Panc1 (cell line): ENCODE data around the gene NPHP1. TPM values are rescaled to one million over a fixed set of nuclear protein-coding genes. Genes with fewer than 3 reads are reported as not detected.

ENCODE experiments used
- ATAC-seq: fragments of 200-7000 bp; cut with Tn5 transposase; 2 replicates; pipeline ENCODE4 v1.9.1; 2020; ENCODE audit warnings: mild to moderate bottlenecking, moderate library complexity
- BruUV-seq: library from RNA; stranded (reverse); fragments of 400-500 nt; replicated peaks from 2 replicates; lab custom pipeline; 2021; lab: Mats Ljungman, UMichigan
- CTCF ChIA-PET: fragments of 300-600 bp; sonication (Branson Sonifier 250); formaldehyde crosslinking; loops from one replicate; lab custom pipeline; 2022; ENCODE audit warnings: antibody characterized with exemption; lab: Charles Lee
- POLR2A ChIA-PET: fragments of 300-600 bp; sonication (Branson Sonifier 250); formaldehyde crosslinking; loops from one replicate; lab custom pipeline; 2022; ENCODE audit warnings: antibody characterized with exemption; lab: Charles Lee
- DNase-seq: peaks from one replicate; pipeline ENCODE4 v3.0.0-alpha.2; 2010; ENCODE audit warnings: low read depth, low spot score
- H3K27ac ChIP-seq: 2 replicates; pipeline ENCODE4 v1.5.1; 2011; ENCODE audit warnings: mild to moderate bottlenecking, low read length, inconsistent platforms
- H3K27me3 ChIP-seq: fragments of 200-500 bp; sonication (Bioruptor generic); 2 replicates; pipeline ENCODE4 v1.6.0; 2014; ENCODE audit warnings: low read length, inconsistent platforms; ENCODE audit not compliant: control insufficient read depth, insufficient read depth
- H3K36me3 ChIP-seq: fragments of 200-500 bp; sonication (Bioruptor generic); 2 replicates; pipeline ENCODE4 v1.5.1; 2014; ENCODE audit warnings: inconsistent platforms, mild to moderate bottlenecking, low read length, moderate library complexity; ENCODE audit not compliant: control insufficient read depth, insufficient read depth
- H3K4me1 ChIP-seq: 2 replicates; pipeline ENCODE4 v1.5.1; 2011; ENCODE audit warnings: inconsistent platforms, mild to moderate bottlenecking, low read length, moderate library complexity; ENCODE audit not compliant: control insufficient read depth, insufficient read depth
- H3K4me3 ChIP-seq, 2 experiments: 2 replicates each; pipeline ENCODE4 v1.5.1; 2011 to 2012; ENCODE audit warnings: low read depth in 2 of 2, low read length in 2 of 2, mild to moderate bottlenecking in 2 of 2, inconsistent platforms in 1 of 2, moderate library complexity in 1 of 2
- H3K9me3 ChIP-seq: fragments of 200-500 bp; sonication (Bioruptor generic); 2 replicates; pipeline ENCODE4 v1.5.1; 2014; ENCODE audit warnings: low read depth, mild to moderate bottlenecking, inconsistent platforms, low read length, moderate library complexity; ENCODE audit not compliant: control insufficient read depth, insufficient read depth
- CTCF ChIP-seq: fragments of 450-650 bp; IDR thresholded peaks from 2 replicates; pipeline ENCODE4 v1.5.1; 2017; ENCODE audit warnings: mild to moderate bottlenecking
- POLR2AphosphoS5 ChIP-seq: IDR thresholded peaks from 2 replicates; pipeline ENCODE4 v1.6.1; 2012; ENCODE audit warnings: mild to moderate bottlenecking, low read depth, low read length, moderate library complexity
- REST ChIP-seq, 2 experiments: IDR thresholded peaks; 2 replicates each; pipeline ENCODE4 v1.6.1; 2011 to 2012; ENCODE audit warnings: low read depth in 2 of 2, control low read depth in 1 of 2, low read length in 1 of 2, mild to moderate bottlenecking in 1 of 2, moderate library complexity in 1 of 2; ENCODE audit not compliant: insufficient read depth in 1 of 2
- SIN3A ChIP-seq: IDR thresholded peaks from 2 replicates; pipeline ENCODE4 v1.6.1; 2012; ENCODE audit warnings: low read depth, mild to moderate bottlenecking, low read length, moderate library complexity, borderline replicate concordance; ENCODE audit not compliant: insufficient read depth
- TCF7L2 ChIP-seq: IDR thresholded peaks from 2 replicates; pipeline ENCODE4 v1.6.1; 2011; ENCODE audit warnings: mild to moderate bottlenecking, low read depth, low read length, inconsistent platforms
- in situ Hi-C: cut with HindIII; loops from 2 replicates; pipeline ENCODE4 v1.10.0; 2016; ENCODE audit warnings: low sequenced_read_pairs, low pct_unique_long_range_greater_than_20kb
- intact Hi-C: fragments of 100-400 bp; cut with micrococcal nuclease; formaldehyde crosslinking; loops from one replicate; pipeline ENCODE4 v1.10.0; 2022; ENCODE audit not compliant: unreplicated experiment
- total RNA-seq: library from RNA; stranded (reverse); gene quantifications from one replicate; pipeline ENCODE4 v1.2.1, GENCODE V29; 2021; ENCODE audit not compliant: unreplicated experiment

The NPHP1 gene
- total RNA-seq, 1 experiment from 2014 or later = 7.2 TPM

GRCh38 chr2:110107092-110108079 lies 97.4 kb downstream of the NPHP1 start:
- POLR2A ChIA-PET = interaction anchor here (0.6 to 1.4 kb wide), 2 partner anchors 15 to 18 kb away, joined by 4 read pairs; no protein-coding TSS in a partner anchor
- intact Hi-C loops = no loop called here
- Histone ChIP-seq H3K4me1 (peaks cover 71% of the 10 kb centered on the region), H3K27ac (peak overlapping the region; percentile 94), H3K9me3 (peaks cover 3% of the 10 kb centered on the region; the same call in 1 of the 2 replicates), H3K27me3 (no peaks in the 10 kb centered on the region), H3K36me3 (peaks cover 4% of the 10 kb centered on the region; the same call in 1 of the 2 replicates), H3K4me3 (peak overlapping the region in 1 of 2 experiments; percentile 13; a peak in 2 of 4 replicates)
- TF ChIP-seq SIN3A = no peak
- peak; percentile 27; the same call in 1 of the 2 replicates for TF ChIP-seq POLR2AphosphoS5
- ATAC-seq (0 out of 2 replicates have a peak, but pooled peaks have one; percentile 7), DNase-seq (no peak)
- CTCF ChIA-PET = interaction anchor here (0.7 kb wide), 1 partner anchor 8 kb away, joined by 6 read pairs; the partner anchor contains the start of gene MALL
- in situ Hi-C loops = no loop called here
- no TSS peak for BruUV-seq

GRCh38 chr2:110106642-110107041 lies 98.2 kb downstream of the NPHP1 start:
- intact Hi-C loops (no loop called here), in situ Hi-C loops (no loop called here)
- Histone ChIP-seq H3K36me3 (peaks cover 4% of the 10 kb centered on the region; the same call in 1 of the 2 replicates), H3K27me3 (no peaks in the 10 kb centered on the region), H3K9me3 (peaks cover 3% of the 10 kb centered on the region; the same call in 1 of the 2 replicates), H3K4me3 (peak overlapping the region; percentile 1 to 13; a peak in 2 of 4 replicates), H3K4me1 (peaks cover 78% of the 10 kb centered on the region), H3K27ac (peak overlapping the region; percentile 94)
- no TSS peak for BruUV-seq
- DNase-seq (no peak), ATAC-seq (peak; percentile 59)
- POLR2A ChIA-PET = interaction anchor here (0.6 to 1.4 kb wide), 2 partner anchors 15 to 18 kb away, joined by 4 read pairs; no protein-coding TSS in a partner anchor
- no peak for TF ChIP-seq CTCF
- no peak for TF ChIP-seq REST (IDR thresholded peaks at IDR 0.05; ENCODE audit: insufficient read depth in 1 of 2, low read depth in 2 of 2, low read length in 1 of 2)
- TF ChIP-seq POLR2AphosphoS5 = no peak; the same call in 1 of the 2 replicates
- TF ChIP-seq SIN3A = no peak
- TF ChIP-seq TCF7L2 = no peak
- CTCF ChIA-PET = interaction anchor here (0.7 kb wide), 1 partner anchor 9 kb away, joined by 6 read pairs; the partner anchor contains the start of gene MALL
